ENCODE measurements around the gene LMNB1. TPM values are rescaled to one million over a fixed set of nuclear protein-coding genes. Genes with fewer than 3 reads are reported as not detected.
A peak's percentile ranks its signal among the peaks of the same experiment; 100 is the strongest.

Gene LMNB1
- total RNA-seq, 5 donors from 2014 or later (not counting 1 experiment from before 2014, with no cell fraction given): 25.6 to 36.6 (median 30.9) TPM

DNA sequence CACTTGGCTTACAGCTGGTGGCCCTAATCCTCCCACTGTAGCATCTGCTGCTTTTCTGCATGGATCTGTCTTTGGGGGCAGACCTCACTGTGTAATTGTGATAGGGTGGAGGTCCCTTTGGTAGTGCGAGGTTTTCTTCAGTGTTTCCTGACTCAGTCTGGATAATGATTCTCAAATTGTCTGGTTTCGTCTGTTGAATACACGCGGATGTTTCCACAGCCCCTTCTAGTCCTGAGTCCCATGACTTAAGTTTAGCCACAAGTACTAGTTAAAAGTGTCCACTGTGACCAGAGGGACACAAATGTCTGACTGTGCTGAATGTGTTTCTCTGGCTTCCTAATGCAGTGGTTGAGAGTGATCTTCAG, 70.5 kb downstream of the LMNB1 start:
- peak overlapping the region; percentile 96 for H3K27ac Mint-ChIP-seq
- DNase-seq (no peak), ATAC-seq (replicated peaks in 1 of 4) (no peak)
- H3K27ac ChIP-seq (ENCODE audit: low read length): no peak overlapping the region
- H3K36me3 Mint-ChIP-seq: no peaks in the 10 kb centered on the region
- POLR2A ChIA-PET: interaction anchor here (0.7 to 0.8 kb wide), 2 partner anchors 9 to 1348 kb away, joined by 3 to 5 read pairs; no protein-coding TSS in a partner anchor
- no peaks in the 10 kb centered on the region for H3K9me3 ChIP-seq
- no peak overlapping the region for H3K4me3 Mint-ChIP-seq
- WGBS (ENCODE audit: insufficient coverage): 80% methylated on average over 1 of the region's 4 CpGs
- H3K27me3 Mint-ChIP-seq: no peaks in the 10 kb centered on the region
- no peaks in the 10 kb centered on the region for H3K9me3 Mint-ChIP-seq
- H3K4me3 ChIP-seq (ENCODE audit: control insufficient read depth in 1 of 2, extremely low read depth in 1 of 2, low read length in 1 of 2): no peak overlapping the region
- peaks cover 54 to 65% (median 65%) of the 10 kb centered on the region in 3 donors for H3K4me1 Mint-ChIP-seq
- H3K4me1 ChIP-seq (ENCODE audit: control insufficient read depth in 1 of 2, extremely low read depth in 1 of 2, insufficient read depth in 2 of 2, low read length in 2 of 2): peaks cover 31 to 32% of the 10 kb centered on the region in 2 experiments
- CTCF ChIA-PET: interaction anchor here (0.6 to 1.0 kb wide), 2 partner anchors 10 to 184 kb away, joined by 3 read pairs; no protein-coding TSS in a partner anchor
- H3K27me3 ChIP-seq (replicated peaks in 1 of 2; ENCODE audit: control insufficient read depth in 2 of 2, extremely low read depth in 1 of 2, insufficient read depth in 2 of 2, low read length in 1 of 2): no peaks in the 10 kb centered on the region
- H3K36me3 ChIP-seq (ENCODE audit: control insufficient read depth in 2 of 2, extremely low read depth in 1 of 2, insufficient read depth in 1 of 2, low read length in 1 of 2): no peaks in the 10 kb centered on the region

DNA sequence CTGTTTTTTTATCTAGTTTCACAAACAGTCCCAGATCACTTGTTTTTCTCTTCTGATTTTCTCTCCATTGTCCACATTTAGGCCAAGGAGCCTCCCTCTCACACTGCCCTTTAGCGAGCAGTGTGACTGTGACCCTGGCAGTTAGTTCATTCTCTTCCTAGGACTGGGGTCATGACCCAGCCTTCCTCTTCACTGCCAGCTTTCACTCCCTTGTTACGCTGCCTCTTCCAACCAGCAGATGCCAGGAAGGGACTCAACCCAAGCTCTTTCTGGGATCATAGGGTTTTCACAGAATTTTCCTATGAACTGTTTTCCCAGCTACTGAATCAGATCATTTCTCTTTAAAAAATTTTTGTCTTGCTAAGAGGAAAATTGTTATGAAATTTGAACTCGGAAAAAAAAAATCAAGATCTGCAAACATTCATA, 70.9 kb downstream of the LMNB1 start:
- H3K27ac Mint-ChIP-seq: peak overlapping the region; percentile 96
- no peaks in the 10 kb centered on the region for H3K36me3 ChIP-seq (ENCODE audit: control insufficient read depth in 2 of 2, extremely low read depth in 1 of 2, insufficient read depth in 1 of 2, low read length in 1 of 2)
- H3K4me1 ChIP-seq (ENCODE audit: control insufficient read depth in 1 of 2, extremely low read depth in 1 of 2, insufficient read depth in 2 of 2, low read length in 2 of 2): peaks cover 35 to 36% of the 10 kb centered on the region in 2 experiments
- no peaks in the 10 kb centered on the region for H3K27me3 Mint-ChIP-seq
- H3K36me3 Mint-ChIP-seq: no peaks in the 10 kb centered on the region
- no peaks in the 10 kb centered on the region for H3K9me3 ChIP-seq
- ChIA-PET POLR2A (interaction anchor here in 1 of 2 donors (0.8 kb wide), 1 partner anchor 1347 kb away, joined by 5 read pairs; no protein-coding TSS in a partner anchor), CTCF (interaction anchor here (0.6 to 1.0 kb wide), 2 partner anchors 11 to 184 kb away, joined by 3 read pairs; no protein-coding TSS in a partner anchor)
- H3K27ac ChIP-seq (ENCODE audit: low read length): no peak overlapping the region
- H3K4me1 Mint-ChIP-seq: peaks cover 58 to 69% (median 69%) of the 10 kb centered on the region in 3 donors
- H3K9me3 Mint-ChIP-seq: no peaks in the 10 kb centered on the region
- H3K4me3 ChIP-seq (ENCODE audit: control insufficient read depth in 1 of 2, extremely low read depth in 1 of 2, low read length in 1 of 2): no peak overlapping the region
- 92% methylated on average over 2 of the region's 3 CpGs for WGBS (ENCODE audit: insufficient coverage)
- no peak for DNase-seq
- no peaks in the 10 kb centered on the region for H3K27me3 ChIP-seq (replicated peaks in 1 of 2; ENCODE audit: control insufficient read depth in 2 of 2, extremely low read depth in 1 of 2, insufficient read depth in 2 of 2, low read length in 1 of 2)
- H3K4me3 Mint-ChIP-seq: no peak overlapping the region
- ATAC-seq (replicated peaks in 1 of 4): no peak

DNA sequence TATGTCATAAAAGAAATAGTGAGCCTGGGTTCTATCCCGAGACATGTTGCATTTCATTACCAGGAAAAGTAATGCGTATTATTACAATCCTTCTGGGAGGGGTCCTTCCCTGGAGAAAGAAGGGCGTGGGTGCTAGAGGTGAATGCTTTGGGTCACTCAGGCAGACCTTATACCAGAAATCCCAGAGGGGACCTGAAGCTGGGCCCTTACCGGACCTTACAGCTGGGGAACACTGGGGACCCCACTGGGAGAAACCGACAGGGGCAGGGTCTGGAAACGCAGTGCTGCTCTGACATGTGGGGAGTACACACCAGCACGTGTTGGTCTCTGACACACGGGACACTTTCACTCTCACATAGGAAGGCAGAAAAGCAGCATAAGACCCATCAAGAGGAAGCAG, 71.3 kb downstream of the LMNB1 start:
- no peaks in the 10 kb centered on the region for H3K36me3 Mint-ChIP-seq
- H3K27ac Mint-ChIP-seq: peak overlapping the region; percentile 96
- peaks cover 39 to 40% of the 10 kb centered on the region in 2 experiments for H3K4me1 ChIP-seq (ENCODE audit: control insufficient read depth in 1 of 2, extremely low read depth in 1 of 2, insufficient read depth in 2 of 2, low read length in 2 of 2)
- ChIA-PET CTCF (interaction anchor here in 1 of 2 donors (1.0 kb wide), 1 partner anchor 11 kb away, joined by 3 read pairs; no protein-coding TSS in a partner anchor), POLR2A (interaction anchor here in 1 of 2 donors (0.8 kb wide), 1 partner anchor 1347 kb away, joined by 5 read pairs; no protein-coding TSS in a partner anchor)
- no peaks in the 10 kb centered on the region for H3K36me3 ChIP-seq (ENCODE audit: control insufficient read depth in 2 of 2, extremely low read depth in 1 of 2, insufficient read depth in 1 of 2, low read length in 1 of 2)
- no peak overlapping the region for H3K4me3 Mint-ChIP-seq
- WGBS (ENCODE audit: insufficient coverage): 87% methylated on average over 5 of the region's 8 CpGs
- no peak overlapping the region for H3K27ac ChIP-seq (ENCODE audit: low read length)
- no peaks in the 10 kb centered on the region for H3K27me3 ChIP-seq (replicated peaks in 1 of 2; ENCODE audit: control insufficient read depth in 2 of 2, extremely low read depth in 1 of 2, insufficient read depth in 2 of 2, low read length in 1 of 2)
- no peak for DNase-seq
- H3K27me3 Mint-ChIP-seq: no peaks in the 10 kb centered on the region
- H3K9me3 ChIP-seq: no peaks in the 10 kb centered on the region
- H3K4me1 Mint-ChIP-seq: peaks cover 62 to 73% (median 72%) of the 10 kb centered on the region in 3 donors
- no peak for ATAC-seq (replicated peaks in 1 of 4)
- no peak overlapping the region for H3K4me3 ChIP-seq (ENCODE audit: control insufficient read depth in 1 of 2, extremely low read depth in 1 of 2, low read length in 1 of 2)
- H3K9me3 Mint-ChIP-seq: no peaks in the 10 kb centered on the region

DNA sequence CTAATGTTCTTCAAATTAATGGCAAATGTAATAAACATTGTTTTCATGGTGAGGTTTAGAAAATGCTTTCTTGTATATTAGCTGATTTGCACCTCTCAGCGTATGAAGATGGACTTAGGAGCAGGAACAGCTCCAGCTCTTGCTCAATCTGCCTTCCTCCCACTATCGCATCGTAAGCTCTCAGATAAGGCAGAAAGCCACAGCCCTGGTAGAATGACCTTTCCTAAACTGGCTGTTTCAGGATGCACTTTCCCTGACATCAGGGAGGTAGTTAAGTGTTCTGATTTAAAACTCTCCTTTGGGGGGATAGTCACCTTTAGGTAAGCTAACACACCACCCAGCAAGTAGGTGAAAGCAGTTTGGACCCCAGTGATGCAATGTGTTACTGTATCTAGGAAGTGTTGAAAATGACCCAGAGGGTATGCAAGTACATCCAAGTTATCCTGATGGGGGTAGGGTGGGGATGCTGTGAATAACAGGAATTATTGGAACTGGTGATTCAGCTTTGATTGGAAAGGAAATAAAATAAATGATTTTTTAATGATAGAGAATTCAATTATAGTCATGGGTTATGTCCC, 72.3 kb downstream of the LMNB1 start:
- WGBS (ENCODE audit: insufficient coverage): no CpG with 5 or more reads among the region's 3 CpGs
- Histone ChIP-seq H3K4me1 (ENCODE audit: control insufficient read depth in 1 of 2, extremely low read depth in 1 of 2, insufficient read depth in 2 of 2, low read length in 2 of 2) (peaks cover 39 to 45% of the 10 kb centered on the region in 2 experiments), H3K36me3 (ENCODE audit: control insufficient read depth in 2 of 2, extremely low read depth in 1 of 2, insufficient read depth in 1 of 2, low read length in 1 of 2) (no peaks in the 10 kb centered on the region), H3K27ac (ENCODE audit: low read length) (no peak overlapping the region), H3K27me3 (replicated peaks in 1 of 2; ENCODE audit: control insufficient read depth in 2 of 2, extremely low read depth in 1 of 2, insufficient read depth in 2 of 2, low read length in 1 of 2) (no peaks in the 10 kb centered on the region), H3K9me3 (no peaks in the 10 kb centered on the region), H3K4me3 (ENCODE audit: control insufficient read depth in 1 of 2, extremely low read depth in 1 of 2, low read length in 1 of 2) (no peak overlapping the region)
- H3K4me3 Mint-ChIP-seq: no peak overlapping the region
- no peaks in the 10 kb centered on the region for H3K27me3 Mint-ChIP-seq
- ATAC-seq (replicated peaks in 1 of 4) (no peak), DNase-seq (no peak)
- peaks cover 6% of the 10 kb centered on the region for H3K36me3 Mint-ChIP-seq
- POLR2A ChIA-PET: no interaction called here
- CTCF ChIA-PET: interaction anchor here (0.5 to 1.0 kb wide), 3 partner anchors 14 to 307 kb away, joined by 3 to 4 read pairs (median 3); no protein-coding TSS in a partner anchor
- peak overlapping the region; percentile 2 to 34 for H3K27ac Mint-ChIP-seq
- peaks cover 71 to 80% (median 77%) of the 10 kb centered on the region in 3 donors for H3K4me1 Mint-ChIP-seq
- no peaks in the 10 kb centered on the region for H3K9me3 Mint-ChIP-seq

DNA sequence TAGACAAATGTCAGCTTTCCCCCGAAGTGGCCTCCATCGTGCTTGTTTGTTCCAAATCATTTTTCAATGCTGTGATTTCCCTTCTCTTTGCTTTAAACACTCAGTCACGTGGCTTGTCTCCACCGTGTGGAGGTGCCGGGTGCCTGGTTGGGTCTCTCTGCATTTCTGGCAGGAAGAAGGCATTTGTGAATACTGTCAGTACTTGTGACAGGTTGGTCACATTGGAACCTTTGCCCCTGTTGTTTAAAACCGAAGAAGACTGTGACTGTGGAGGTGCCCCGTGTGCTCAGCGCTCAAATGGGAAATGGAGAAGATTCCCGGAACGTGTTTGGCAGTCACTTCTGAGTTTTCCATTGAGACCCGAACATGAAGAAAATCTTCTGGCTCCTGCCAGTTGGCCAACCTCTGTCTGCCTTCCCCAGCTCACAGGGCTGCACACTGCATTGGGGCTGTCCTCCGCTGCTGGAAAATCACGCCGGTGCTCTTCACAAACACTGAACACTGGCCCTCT, 74.6 kb downstream of the LMNB1 start:
- H3K4me3 ChIP-seq (ENCODE audit: control insufficient read depth in 1 of 2, extremely low read depth in 1 of 2, low read length in 1 of 2): no peak overlapping the region
- peaks cover 36 to 45% of the 10 kb centered on the region in 2 experiments for H3K4me1 ChIP-seq (ENCODE audit: control insufficient read depth in 1 of 2, extremely low read depth in 1 of 2, insufficient read depth in 2 of 2, low read length in 2 of 2)
- ChIA-PET POLR2A (no interaction called here), CTCF (no interaction called here)
- WGBS (ENCODE audit: insufficient coverage): 74% methylated on average over 11 of the region's 14 CpGs
- H3K27me3 Mint-ChIP-seq: no peaks in the 10 kb centered on the region
- peak in 34 of 35 experiments; percentile 15 to 68 (median 48) for DNase-seq
- peaks cover 6% of the 10 kb centered on the region for H3K36me3 Mint-ChIP-seq
- H3K9me3 ChIP-seq: no peaks in the 10 kb centered on the region
- peak overlapping the region; percentile 5 to 85 (median 78) for H3K4me3 Mint-ChIP-seq
- no peaks in the 10 kb centered on the region for H3K9me3 Mint-ChIP-seq
- peaks cover 0 to 4% of the 10 kb centered on the region in 2 donors for H3K36me3 ChIP-seq (ENCODE audit: control insufficient read depth in 2 of 2, extremely low read depth in 1 of 2, insufficient read depth in 1 of 2, low read length in 1 of 2)
- ATAC-seq (replicated peaks in 1 of 4): peak; percentile 33 to 63 (median 43)
- H3K27ac ChIP-seq (ENCODE audit: low read length): peak overlapping the region; percentile 68
- H3K27me3 ChIP-seq (replicated peaks in 1 of 2; ENCODE audit: control insufficient read depth in 2 of 2, extremely low read depth in 1 of 2, insufficient read depth in 2 of 2, low read length in 1 of 2): no peaks in the 10 kb centered on the region
- H3K4me1 Mint-ChIP-seq: peaks cover 62 to 68% (median 66%) of the 10 kb centered on the region in 3 donors
- peak overlapping the region; percentile 98 to 99 for H3K27ac Mint-ChIP-seq

DNA sequence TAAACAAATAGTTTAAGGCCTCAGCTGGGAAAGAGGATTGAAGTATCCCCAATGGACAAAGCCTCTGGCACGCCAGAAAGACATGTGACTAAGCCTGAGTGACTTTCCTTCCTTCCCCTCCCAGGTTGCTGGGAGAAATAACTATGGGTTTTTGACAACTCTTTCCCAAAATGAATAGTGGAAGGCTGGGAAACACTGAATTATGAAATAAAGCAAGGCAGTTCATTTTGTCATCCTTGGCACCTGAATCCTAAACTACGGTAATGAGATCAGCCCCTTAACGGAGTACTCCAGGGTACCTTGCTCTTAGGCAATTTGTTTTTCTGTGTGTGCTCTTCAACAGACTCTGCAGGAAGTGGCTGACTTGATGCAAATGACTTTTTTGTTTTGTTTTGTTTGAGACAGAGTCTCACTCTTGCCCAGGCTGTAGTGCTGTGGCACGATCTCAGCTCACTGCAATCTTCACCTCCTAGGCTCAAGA, 75.2 kb downstream of the LMNB1 start:
- H3K27me3 Mint-ChIP-seq: no peaks in the 10 kb centered on the region
- H3K36me3 Mint-ChIP-seq: peaks cover 6% of the 10 kb centered on the region
- peak overlapping the region; percentile 68 for H3K27ac ChIP-seq (ENCODE audit: low read length)
- peaks cover 0 to 4% of the 10 kb centered on the region in 2 donors for H3K36me3 ChIP-seq (ENCODE audit: control insufficient read depth in 2 of 2, extremely low read depth in 1 of 2, insufficient read depth in 1 of 2, low read length in 1 of 2)
- CTCF ChIA-PET: no interaction called here
- POLR2A ChIA-PET: interaction anchor here in 1 of 2 donors (0.5 kb wide), 1 partner anchor 74 kb away, joined by 4 read pairs; no protein-coding TSS in a partner anchor
- H3K27ac Mint-ChIP-seq: peak overlapping the region; percentile 98 to 99
- ATAC-seq (replicated peaks in 1 of 4) (peak; percentile 75 to 89 (median 86)), DNase-seq (peak in 14 of 35 experiments; percentile 16 to 60 (median 28))
- H3K4me3 ChIP-seq (ENCODE audit: control insufficient read depth in 1 of 2, extremely low read depth in 1 of 2, low read length in 1 of 2): no peak overlapping the region
- H3K9me3 ChIP-seq: no peaks in the 10 kb centered on the region
- peaks cover 56 to 62% (median 60%) of the 10 kb centered on the region in 3 donors for H3K4me1 Mint-ChIP-seq
- H3K27me3 ChIP-seq (replicated peaks in 1 of 2; ENCODE audit: control insufficient read depth in 2 of 2, extremely low read depth in 1 of 2, insufficient read depth in 2 of 2, low read length in 1 of 2): no peaks in the 10 kb centered on the region
- peak overlapping the region; percentile 75 to 85 (median 78) for H3K4me3 Mint-ChIP-seq
- H3K4me1 ChIP-seq (ENCODE audit: control insufficient read depth in 1 of 2, extremely low read depth in 1 of 2, insufficient read depth in 2 of 2, low read length in 2 of 2): peaks cover 30 to 41% of the 10 kb centered on the region in 2 experiments
- 0% methylated on average over 2 of the region's 4 CpGs for WGBS (ENCODE audit: insufficient coverage)
- no peaks in the 10 kb centered on the region for H3K9me3 Mint-ChIP-seq
